Chondrocyte (in vitro differentiated cells): ENCODE results near the gene CDK7. TPM values are rescaled to one million over a fixed set of nuclear protein-coding genes. Genes with fewer than 3 reads are reported as not detected.

ENCODE experiments used
- DNase-seq: peaks from one replicate; pipeline ENCODE4 v3.0.0; 2021; ENCODE audit warnings: mixed read lengths, low spot score
- H3K27ac Mint-ChIP-seq: one replicate; pipeline ENCODE4 v1.8.0; 2021; ENCODE audit warnings: mild to moderate bottlenecking, moderate library complexity, mixed read lengths; ENCODE audit not compliant: unreplicated experiment
- H3K27me3 Mint-ChIP-seq: 2 replicates; pipeline ENCODE4 v1.8.0; 2021; ENCODE audit warnings: low read depth, mixed read lengths
- H3K36me3 Mint-ChIP-seq: 2 replicates; pipeline ENCODE4 v1.8.0; 2021; ENCODE audit warnings: low read depth, mixed read lengths
- H3K4me1 Mint-ChIP-seq: 2 replicates; pipeline ENCODE4 v1.8.0; 2021; ENCODE audit warnings: low read depth, mild to moderate bottlenecking, mixed read lengths
- H3K4me3 Mint-ChIP-seq: one replicate; pipeline ENCODE4 v1.8.0; 2021; ENCODE audit warnings: mild to moderate bottlenecking, moderate library complexity, mixed read lengths; ENCODE audit not compliant: unreplicated experiment
- H3K9me3 Mint-ChIP-seq: 2 replicates; pipeline ENCODE4 v1.8.0; 2021; ENCODE audit warnings: low read depth, mixed read lengths
- total RNA-seq: library from RNA; stranded (reverse); gene quantifications from 3 replicates; pipeline ENCODE4 v1.2.1, GENCODE V29; 2021
- TF ChIP-seq, protein P1 (sequence below): fragments of 200-600 bp; sonication (generic); IDR thresholded peaks from 2 replicates; pipeline ENCODE4 v1.5.0; 2021; ENCODE audit warnings: antibody characterized with exemption, mild to moderate bottlenecking, moderate library complexity

CDK7 gene
- total RNA-seq, 1 donor from 2014 or later: 42.9 TPM

- Mint-ChIP-seq H3K27ac (no peak overlapping the region), H3K9me3 (no peaks in the 10 kb centered on the region), H3K27me3 (no peaks in the 10 kb centered on the region), H3K36me3 (no peaks in the 10 kb centered on the region), H3K4me3 (no peak overlapping the region), H3K4me1 (peaks cover 11% of the 10 kb centered on the region)
- TF ChIP-seq, protein P1, sequence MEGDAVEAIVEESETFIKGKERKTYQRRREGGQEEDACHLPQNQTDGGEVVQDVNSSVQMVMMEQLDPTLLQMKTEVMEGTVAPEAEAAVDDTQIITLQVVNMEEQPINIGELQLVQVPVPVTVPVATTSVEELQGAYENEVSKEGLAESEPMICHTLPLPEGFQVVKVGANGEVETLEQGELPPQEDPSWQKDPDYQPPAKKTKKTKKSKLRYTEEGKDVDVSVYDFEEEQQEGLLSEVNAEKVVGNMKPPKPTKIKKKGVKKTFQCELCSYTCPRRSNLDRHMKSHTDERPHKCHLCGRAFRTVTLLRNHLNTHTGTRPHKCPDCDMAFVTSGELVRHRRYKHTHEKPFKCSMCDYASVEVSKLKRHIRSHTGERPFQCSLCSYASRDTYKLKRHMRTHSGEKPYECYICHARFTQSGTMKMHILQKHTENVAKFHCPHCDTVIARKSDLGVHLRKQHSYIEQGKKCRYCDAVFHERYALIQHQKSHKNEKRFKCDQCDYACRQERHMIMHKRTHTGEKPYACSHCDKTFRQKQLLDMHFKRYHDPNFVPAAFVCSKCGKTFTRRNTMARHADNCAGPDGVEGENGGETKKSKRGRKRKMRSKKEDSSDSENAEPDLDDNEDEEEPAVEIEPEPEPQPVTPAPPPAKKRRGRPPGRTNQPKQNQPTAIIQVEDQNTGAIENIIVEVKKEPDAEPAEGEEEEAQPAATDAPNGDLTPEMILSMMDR: no peak
- no peak for DNase-seq
Observed at GRCh38 chr5:69292306-69292705, 57.6 kb downstream of the CDK7 start.

GRCh38 chr5:69293882-69294281 lies 59.2 kb downstream of the CDK7 start:
- TF ChIP-seq, protein P1: no peak
- no peak overlapping the region for H3K27ac Mint-ChIP-seq
- no peak for DNase-seq
- no peaks in the 10 kb centered on the region for H3K27me3 Mint-ChIP-seq
- no peaks in the 10 kb centered on the region for H3K36me3 Mint-ChIP-seq
- peaks cover 11% of the 10 kb centered on the region for H3K4me1 Mint-ChIP-seq
- no peaks in the 10 kb centered on the region for H3K9me3 Mint-ChIP-seq
- no peak overlapping the region for H3K4me3 Mint-ChIP-seq

DNA sequence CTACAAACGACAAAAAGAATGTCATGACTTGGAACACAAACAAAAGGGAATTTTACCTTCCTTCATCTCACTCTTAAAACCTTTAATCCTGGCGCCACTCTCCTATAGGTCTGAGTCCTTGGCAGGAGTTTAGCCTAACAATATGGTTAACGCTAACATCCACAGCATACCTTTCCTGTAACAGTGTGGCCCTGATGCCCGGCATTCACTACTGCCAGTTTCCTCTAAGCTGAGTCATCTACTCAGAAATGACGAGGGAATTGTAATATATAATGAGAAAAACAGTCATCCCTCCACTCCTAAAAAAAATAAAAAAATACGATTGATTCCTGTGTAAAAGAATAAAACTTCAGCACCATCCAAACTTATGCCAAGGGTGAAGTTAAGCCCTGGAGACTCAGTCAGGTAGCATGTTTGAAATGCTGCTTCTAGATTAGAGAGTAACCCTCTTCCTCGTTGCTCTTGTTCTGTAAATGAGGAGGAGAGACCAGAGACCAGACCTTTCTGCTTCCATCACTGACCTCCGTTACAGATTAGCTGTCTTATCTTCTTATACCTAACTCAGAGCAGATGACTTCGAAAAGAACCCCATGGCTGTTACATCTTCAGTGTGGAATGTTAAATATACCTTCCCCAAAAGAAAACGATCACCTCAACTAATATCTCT lies 60.5 kb downstream of the CDK7 start:
- Mint-ChIP-seq H3K4me3 (no peak overlapping the region), H3K36me3 (no peaks in the 10 kb centered on the region), H3K4me1 (peaks cover 11% of the 10 kb centered on the region), H3K27ac (peak overlapping the region; percentile 93), H3K27me3 (no peaks in the 10 kb centered on the region), H3K9me3 (no peaks in the 10 kb centered on the region)
- DNase-seq: no peak
- TF ChIP-seq, protein P1: no peak

DNA sequence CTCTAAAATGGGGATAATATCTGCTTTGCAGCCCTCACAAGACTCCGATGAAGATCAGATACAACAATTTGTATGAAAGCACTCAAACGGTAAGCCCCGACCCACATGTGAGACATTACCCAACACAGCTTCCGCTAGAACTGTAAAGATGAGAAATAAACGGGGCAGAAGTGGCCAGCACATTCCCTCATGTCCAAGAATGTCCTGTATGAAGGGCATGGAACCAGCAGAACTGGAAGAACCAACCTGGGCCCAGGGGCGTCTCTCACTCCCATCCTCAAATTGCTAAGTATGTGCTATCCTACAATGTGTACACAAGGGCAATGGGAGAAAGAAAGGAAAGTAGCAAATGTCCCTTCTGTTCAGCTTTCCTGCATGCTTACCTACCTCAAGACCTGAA lies 64.9 kb downstream of the CDK7 start:
- no peaks in the 10 kb centered on the region for H3K9me3 Mint-ChIP-seq
- no peak for DNase-seq
- no peak overlapping the region for H3K4me3 Mint-ChIP-seq
- peaks cover 11% of the 10 kb centered on the region for H3K4me1 Mint-ChIP-seq
- TF ChIP-seq, protein P1: no peak
- no peaks in the 10 kb centered on the region for H3K27me3 Mint-ChIP-seq
- H3K36me3 Mint-ChIP-seq: no peaks in the 10 kb centered on the region
- H3K27ac Mint-ChIP-seq: no peak overlapping the region

DNA sequence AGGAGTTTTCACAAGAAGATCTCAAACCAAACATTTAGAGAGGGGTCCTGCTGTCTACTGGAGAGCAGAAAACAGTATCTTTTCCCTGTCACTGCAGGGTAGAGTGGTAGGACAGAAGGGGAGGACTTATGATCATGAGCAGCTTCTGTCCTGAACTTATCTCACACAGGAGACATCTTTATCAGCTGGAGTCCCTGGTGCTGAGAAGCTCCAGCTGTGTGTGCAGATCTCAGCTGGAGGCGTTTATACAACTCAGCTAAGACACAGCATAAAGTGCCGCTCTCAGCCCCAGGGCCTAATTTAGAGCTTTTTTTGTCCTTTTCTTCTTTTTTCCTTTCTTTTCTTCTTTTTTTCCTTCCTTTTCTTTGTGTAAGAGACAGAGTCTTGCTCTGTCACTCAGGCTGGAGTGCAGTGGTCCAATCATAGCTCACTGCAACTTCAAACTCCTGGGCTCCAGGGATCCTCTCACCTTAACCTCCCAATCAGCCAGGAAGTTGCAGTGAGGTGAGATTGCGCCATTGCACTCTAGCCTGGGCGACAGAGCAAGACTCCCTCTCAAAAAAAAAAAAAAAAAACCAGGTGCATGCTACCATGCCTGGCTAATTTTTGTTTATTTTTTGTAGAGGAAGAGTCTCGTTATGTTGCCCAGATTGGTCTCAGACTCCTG lies 66.0 kb downstream of the CDK7 start:
- peaks cover under 1% of the 10 kb centered on the region for H3K4me1 Mint-ChIP-seq
- H3K27me3 Mint-ChIP-seq: no peaks in the 10 kb centered on the region
- H3K9me3 Mint-ChIP-seq: no peaks in the 10 kb centered on the region
- TF ChIP-seq, protein P1: no peak
- no peak for DNase-seq
- no peak overlapping the region for H3K4me3 Mint-ChIP-seq
- H3K27ac Mint-ChIP-seq: no peak overlapping the region
- H3K36me3 Mint-ChIP-seq: no peaks in the 10 kb centered on the region
